ENCODE results near the gene UVRAG. TPM values are rescaled to one million over a fixed set of nuclear protein-coding genes. Genes with fewer than 3 reads are reported as not detected.
"Not testable (repeated sequence)": the region's sequence is repeated elsewhere in the genome, so short reads cannot be mapped to it uniquely, and the experiment has no call there.

UVRAG gene
- total RNA-seq, 1 donor from 2014 or later, result 13.9 TPM

DNA sequence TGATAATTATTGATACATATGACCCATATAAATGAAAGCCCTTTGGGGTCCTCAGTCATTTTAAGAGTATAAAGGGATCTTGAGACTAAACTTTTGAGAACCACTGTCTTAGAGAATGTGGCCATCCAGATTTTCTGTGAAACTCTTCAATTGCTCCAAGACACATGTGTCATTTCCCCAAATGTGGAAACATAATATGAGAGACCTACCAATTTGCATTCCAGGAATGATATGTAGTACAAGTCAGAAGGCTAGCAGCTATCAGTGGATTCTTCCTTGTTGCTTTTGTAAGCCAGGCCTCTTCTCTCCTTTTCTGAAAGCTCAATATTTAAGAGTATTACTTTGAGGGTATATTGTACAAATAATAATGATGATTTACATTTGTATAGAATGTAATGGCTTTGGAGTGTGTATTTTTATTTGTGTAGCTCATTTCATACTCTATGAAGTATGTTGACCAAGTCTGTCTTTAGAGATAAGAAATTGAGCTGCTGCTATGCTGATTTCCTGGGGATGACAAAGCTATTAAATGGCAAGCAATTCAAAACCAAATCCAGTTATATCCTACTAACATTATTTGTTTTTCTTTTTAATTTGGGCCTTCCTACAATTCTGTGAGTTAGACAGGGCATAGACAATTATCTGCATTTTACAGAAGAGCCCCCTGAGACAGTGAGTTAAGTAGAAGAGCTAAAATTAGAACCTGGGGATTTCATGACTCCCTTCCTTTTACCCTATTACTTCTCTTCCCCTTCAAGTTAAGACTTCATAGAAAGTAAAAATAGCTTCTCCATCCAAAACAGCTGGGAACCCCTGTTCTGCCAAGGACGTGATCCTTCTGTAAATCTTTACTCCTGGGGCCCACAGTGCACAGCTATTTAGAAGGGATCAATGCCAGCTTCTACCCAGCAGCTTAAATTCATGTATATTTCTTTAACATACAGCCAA is 259.4 kb downstream of the UVRAG start:
- intact Hi-C loops (cut with DNase I), result loop anchor here (2.0 kb wide), 1 partner anchor 50 kb away; no protein-coding TSS in a partner anchor
- no peak for DNase-seq (ENCODE audit: low spot score)

DNA sequence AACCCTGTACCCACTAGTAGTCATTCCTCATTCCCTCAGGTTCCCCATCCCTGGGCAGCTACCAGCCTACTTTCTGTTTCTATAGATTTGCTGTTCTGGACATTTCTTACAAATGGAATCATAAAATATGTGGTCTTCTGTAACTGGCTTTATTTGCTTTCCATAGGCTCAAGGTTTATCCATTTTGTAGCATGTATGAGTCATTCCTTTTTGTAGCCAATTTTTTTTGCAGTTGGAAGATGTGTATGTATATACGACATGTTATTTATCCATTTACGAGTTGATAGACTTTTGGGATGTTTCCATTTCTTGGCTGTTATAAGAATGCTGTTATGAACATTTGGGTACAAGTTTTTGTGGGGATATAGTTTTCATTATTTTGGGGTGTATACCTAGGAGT is 260.7 kb downstream of the UVRAG start:
- no peak for DNase-seq (ENCODE audit: low spot score)
- intact Hi-C loops (cut with DNase I), result loop anchor here (2.0 kb wide), 1 partner anchor 49 kb away; no protein-coding TSS in a partner anchor

DNA sequence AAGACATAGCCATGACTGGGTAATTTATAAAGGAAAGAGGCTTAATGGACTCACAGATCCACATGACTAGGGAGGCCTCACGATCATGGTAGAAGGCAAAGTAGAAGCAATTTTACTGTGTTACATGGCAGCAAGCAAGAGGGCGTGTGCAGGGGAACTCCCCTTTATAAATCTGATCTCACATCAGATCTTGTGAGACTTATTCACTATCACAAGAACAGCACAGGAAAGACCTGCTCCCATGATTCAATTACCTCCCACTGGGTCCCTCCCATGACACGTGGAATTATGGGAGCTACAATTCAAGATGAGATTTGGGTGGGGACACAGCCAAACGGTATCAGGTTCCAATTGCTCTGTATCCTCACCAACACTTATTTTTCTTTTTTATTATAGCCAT is 261.2 kb downstream of the UVRAG start:
- DNase-seq (ENCODE audit: low spot score); intact Hi-C loops (cut with DNase I): not testable (repeated sequence)

DNA sequence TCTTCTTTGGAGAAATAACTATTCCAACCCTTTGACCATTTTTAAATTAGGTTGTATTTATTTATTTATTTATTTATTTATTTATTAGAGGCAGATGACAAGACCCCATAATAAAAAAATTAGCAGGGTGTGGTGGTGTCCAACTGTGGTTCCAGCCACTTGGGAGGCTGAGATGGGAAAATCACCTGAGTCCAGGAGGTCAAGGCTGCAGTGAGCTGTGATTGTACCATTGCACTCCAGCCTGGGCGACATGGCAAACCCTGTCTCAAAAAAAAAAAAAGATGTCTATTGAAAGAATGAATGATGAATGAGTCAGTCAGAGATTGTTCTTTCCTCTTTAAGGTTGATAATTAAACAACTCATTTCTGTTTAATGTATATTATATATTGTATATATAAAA is 261.7 kb downstream of the UVRAG start:
- no peak for DNase-seq (ENCODE audit: low spot score)
- intact Hi-C loops (cut with DNase I), result no loop called here

DNA sequence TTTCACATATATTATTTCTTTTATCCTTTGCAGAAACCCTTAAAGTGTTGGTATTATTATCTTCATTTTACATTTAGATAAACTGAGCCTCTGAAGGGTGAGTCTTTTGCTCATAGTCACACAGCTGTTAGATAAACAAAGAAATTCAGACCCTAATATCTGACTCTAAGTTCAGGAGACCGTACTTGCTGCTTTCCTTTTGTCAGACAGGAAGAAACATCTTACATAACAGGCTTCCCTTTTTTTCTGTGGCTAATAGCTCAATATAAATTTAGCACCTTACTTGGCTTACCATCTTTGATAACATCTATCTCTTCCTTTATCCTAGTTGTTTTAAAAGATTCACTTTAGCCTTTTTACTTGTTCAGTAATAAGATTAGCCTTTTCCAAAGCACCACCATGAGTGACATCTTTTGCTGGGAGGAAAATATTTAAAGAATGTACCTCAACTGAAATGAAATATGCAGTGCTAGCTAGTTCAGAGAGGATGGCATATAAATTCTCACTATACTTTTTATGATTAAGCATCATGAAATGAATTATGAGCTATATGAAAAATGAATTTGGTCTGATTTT is 262.7 kb downstream of the UVRAG start:
- intact Hi-C loops (cut with DNase I), result no loop called here
- no peak for DNase-seq (ENCODE audit: low spot score)

DNA sequence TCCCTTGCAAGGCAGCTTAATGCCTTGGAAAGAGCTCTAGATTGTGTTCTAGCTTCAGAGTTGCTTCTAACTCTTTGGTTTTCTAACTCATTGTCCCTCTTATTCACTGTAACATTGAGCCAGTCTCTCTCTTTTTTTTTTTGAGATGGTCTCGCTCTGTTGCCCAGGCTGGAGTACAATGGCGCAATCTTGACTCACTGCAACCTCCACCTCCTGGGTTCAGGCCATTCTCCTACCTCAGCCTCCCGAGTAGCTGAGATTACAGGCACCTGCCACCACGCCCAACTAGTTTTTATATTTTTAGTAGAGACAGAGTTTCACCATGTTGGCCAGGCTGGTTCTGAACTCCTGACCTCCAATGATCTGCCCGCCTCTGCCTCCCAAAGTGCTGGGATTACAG is 266.1 kb downstream of the UVRAG start:
- DNase-seq (ENCODE audit: low spot score); intact Hi-C loops (cut with DNase I): not testable (repeated sequence)

DNA sequence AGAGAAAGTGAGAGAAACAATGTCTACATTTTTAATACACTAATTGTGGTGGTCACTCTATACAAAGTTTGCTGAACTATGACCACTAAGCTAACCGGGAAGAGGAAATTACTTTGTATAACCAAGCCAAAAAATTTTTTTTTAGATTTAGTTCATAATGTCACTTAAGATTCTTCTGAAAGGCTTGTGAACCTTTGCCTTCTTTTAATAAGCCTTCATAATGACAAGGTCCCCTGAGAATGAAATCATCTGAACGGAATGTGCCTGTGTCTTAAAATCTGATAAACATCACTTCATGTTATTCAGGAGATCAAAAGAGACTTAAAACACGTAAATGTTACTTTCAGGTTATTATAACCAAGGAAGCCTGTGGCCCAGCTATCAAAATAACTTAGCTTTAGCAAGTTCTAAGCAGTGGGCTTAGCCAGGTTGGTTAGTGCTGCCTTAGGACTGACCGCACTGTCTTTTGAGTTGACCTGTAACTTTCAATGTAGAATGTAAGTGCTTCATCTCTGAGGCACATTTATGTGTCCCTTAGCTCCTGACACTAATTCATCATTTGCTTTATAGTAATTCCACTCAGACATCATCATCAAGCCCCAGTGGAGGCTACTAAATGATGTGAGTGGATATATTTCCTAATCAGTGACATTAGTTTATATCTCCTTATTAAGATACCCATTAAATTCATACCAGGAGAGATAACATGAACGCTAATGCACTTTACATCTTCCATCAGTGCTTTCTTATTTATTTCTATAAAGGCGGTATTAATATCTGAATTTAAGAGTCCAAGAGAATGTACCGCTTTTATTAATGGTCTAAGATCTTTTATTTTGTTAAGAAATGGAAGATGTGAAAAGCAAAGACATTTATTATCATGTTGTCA is 268.8 kb downstream of the UVRAG start:
- no peak for DNase-seq (ENCODE audit: low spot score)
- intact Hi-C loops (cut with DNase I), result no loop called here

DNA sequence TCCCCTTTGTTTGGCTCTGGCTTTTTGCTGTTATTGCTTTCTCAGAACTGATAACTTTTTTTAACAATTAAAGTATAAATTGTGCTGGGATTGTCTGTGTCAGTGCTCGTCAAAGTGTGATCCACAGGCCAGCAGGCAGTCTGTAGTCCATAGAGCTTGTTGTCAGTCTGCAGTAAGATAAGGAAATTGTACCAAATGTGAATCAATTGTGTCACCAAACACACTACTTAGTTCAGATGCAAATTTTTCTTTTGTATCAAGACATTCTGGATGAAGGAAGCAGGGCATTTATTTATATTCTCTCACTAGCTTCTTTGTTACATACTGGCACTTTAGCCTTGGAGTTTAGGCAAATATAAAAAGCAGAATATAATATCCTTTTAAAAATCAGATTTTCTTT is 270.3 kb downstream of the UVRAG start:
- intact Hi-C loops (cut with DNase I), result no loop called here
- no peak for DNase-seq (ENCODE audit: low spot score)

DNA sequence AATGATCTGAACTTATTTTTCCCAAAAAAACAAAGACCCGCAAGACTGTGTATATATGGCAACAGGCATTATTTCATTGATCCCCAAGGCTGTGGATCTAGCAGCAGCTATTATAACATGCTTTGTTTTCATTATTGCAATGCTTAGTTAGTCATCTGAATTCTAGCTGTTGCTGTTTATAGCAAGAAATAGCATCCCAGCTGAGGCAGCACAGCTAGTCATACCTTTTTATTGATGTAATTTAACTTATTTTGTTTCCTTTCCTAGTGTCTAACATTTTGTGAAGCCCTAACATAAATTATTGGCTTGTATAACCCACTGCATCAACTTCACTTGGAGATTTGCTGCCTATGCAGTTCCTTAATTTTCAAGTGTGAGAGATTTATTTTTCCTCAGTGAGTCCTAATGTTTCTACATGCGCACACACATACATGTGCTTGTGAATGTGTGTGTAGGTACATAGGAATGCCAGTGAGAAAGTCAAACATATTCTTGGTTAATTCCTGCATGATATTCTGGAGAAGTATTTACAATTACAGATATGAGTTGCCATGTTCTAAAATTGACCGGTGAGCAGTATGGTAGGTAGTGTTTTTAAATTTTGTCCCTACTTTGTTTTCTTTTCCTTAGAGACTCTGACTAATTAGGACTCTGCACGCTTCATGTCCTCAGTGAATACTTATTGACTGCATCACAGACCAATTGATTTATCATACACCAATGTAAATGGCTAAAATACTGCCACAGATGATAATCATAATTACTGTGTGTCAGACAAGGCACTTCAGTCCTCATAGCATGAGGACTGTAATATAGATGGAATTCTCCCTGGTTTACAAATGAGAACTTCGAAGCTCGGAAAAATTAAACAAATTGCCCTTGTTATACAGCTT is 272.0 kb downstream of the UVRAG start:
- no peak for DNase-seq (ENCODE audit: low spot score)
- intact Hi-C loops (cut with DNase I), result no loop called here

DNA sequence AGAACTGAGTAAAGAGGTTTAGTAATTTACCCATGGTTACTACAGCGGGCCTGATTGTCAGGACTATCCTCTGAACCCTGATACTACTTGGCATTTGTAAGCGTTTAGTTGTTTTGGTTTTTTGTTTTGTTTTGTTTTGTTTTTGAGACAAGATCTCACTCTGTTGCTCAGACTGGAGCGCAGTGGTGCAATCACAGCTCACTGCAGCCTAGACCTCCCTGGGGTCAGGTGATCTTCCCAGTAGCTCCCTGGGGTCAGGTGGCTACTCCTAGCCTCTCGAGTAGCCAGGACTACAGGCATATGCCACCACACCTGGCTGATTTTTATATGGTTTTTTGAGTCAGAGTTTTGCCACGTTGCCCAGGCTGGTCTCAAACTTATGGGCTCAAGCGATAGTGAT is 272.7 kb downstream of the UVRAG start:
- intact Hi-C loops (cut with DNase I), result no loop called here
- DNase-seq (ENCODE audit: low spot score), result no peak

DNA sequence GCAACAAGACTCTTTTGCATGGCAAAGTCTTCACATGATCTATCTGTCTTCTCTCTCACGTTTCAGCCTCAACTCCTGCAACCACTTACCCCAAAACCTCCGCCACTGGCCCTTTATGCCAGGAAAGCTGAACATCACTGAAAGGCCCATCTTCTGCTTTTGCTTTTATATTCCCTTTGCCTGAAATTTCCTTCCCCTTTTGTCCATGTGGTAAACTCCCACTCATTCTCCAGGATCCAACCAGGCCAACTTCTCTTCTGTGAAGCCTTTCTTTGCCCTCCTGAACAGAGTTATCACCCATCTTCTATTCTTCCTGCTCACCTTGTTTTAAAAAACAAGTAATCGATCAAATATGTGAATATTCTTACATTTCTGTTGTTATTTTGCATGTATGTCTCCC is 273.5 kb downstream of the UVRAG start:
- DNase-seq (ENCODE audit: low spot score), result no peak
- intact Hi-C loops (cut with DNase I), result no loop called here

DNA sequence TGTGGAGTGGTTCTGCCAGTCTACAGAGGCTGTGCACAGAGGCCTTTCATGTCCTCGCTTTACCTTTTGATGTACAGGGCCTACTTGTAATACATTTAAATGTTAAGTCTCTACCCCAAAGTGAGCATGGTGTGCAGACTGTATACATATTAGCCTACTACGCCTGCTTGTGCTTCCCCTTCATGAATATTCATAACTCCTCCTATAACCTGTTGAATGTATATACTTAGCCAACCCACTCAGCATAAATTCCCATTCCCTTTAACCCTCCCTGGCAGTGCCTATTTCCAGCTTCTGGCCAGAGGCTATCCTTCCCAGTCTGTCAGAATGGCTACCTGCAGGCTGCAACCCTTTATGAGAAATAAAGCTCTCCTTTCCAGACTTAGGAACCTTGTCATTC is 275.2 kb downstream of the UVRAG start:
- intact Hi-C loops (cut with DNase I), result no loop called here
- no peak for DNase-seq (ENCODE audit: low spot score)

DNA sequence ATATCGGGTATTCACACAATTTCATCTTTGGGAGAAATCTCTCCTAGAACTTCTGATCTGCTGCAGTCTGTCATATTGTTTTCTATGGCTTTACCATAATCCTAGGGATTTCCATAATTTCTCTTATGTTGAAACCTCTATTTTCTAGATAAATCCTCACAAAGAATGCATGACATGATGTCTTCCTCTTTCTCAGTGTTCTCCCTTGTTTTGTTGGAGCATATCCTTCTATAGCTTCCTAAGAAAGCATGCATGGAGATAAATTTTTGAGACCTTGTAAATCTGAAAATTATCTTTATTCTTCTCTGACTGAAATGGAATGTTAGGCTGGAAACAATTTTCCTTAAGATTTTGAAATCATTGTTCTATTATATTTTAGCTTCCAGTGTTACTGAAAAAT is 275.8 kb downstream of the UVRAG start:
- no peak for DNase-seq (ENCODE audit: low spot score)
- intact Hi-C loops (cut with DNase I), result no loop called here

DNA sequence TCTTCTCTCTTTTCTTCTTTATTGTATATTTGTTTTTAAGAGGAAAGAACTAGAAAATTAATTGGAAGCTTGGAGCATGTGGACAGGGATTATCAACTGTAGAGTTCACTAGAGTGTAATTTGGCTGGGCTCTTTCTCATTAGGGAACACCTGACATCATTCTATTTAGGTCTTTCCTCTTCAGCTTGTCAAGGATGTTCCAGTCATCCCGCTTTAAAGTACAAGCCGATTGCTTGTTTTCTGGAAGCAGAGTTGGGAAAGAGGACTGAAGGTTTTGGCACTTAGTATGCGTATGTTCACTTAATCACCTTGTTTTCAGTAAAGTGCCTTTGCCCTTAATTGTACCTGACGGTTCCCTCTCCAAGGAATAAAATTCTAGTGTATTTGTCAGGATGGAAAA is 279.7 kb downstream of the UVRAG start:
- intact Hi-C loops (cut with DNase I), result no loop called here
- no peak for DNase-seq (ENCODE audit: low spot score)

DNA sequence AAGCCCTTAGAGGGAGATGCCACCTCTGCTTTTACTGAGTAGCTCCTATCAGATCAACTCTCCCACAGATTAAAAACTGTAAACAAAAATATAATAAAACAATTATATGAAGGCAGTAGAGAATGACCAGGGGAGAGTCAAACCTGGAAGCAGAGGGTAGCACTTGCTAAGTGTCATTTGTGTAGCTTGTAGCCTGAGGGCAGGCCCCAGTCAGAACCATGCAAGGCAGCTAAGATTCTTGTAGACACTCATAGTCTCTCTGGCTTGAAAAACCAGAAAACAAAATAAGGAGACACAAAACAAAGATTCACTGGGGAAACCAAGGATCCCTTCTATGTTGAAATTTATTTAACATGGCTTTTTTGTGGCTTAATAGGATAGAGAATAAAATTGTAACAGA is 280.9 kb downstream of the UVRAG start:
- intact Hi-C loops (cut with DNase I), result no loop called here
- no peak for DNase-seq (ENCODE audit: low spot score)

DNA sequence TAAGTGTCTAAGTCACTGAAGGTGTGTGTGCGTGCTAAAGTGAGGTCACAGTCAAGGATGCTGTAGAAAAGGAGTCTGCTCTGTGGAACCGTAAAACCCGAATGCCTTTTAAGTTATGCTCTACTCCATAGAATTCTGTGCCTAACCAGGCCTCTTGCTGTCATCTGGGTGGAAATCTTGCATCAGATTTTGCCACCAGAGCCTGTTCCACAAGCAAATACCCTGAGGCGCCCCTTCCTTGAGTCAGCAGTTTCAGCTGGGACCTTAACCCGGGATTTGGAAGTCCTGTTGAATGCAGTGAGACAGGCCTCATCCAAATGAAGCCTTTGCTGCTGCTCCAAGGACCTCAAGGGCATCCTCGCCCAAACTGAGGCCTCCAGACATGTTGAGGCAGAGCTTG is 281.5 kb downstream of the UVRAG start:
- DNase-seq (ENCODE audit: low spot score), result no peak
- intact Hi-C loops (cut with DNase I), result no loop called here

DNA sequence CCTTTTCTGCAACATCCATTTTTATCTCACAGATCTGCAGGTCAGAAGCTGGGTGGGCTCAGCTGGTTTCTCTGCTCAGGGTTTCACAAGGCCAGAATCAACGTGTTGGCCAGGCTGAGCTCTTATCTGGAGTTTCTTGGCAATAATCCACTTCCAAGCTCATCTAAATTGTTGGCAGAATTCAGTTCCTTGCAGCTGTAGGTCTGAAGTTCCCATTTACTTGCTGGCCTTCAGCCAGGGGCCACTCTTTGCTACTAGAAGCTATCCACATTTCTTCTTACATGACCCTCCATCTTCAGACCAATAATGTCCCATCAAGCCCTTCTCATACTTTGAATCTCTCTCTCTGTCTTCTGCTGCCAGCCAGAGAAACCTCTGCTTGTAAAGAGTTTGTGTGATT is 287.8 kb downstream of the UVRAG start:
- no peak for DNase-seq (ENCODE audit: low spot score)
- intact Hi-C loops (cut with DNase I), result no loop called here

DNA sequence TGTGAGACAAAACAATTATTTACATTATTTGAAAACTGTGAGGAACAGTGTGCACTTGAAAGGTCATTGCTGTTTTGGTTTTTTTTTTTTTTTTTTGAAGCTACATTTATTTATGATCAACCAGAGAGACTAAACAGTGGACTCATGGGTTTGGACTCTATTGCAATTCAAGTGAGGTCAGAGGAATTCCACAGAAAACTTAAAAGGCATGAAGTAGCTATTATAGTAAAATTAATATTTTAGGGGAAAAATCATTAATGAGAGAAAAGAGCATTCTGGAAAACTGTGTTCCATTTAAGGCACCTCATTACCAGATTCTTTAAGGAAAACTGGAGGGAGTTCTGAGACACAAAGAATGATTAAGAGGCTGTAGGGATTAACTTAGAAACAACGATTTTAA is 288.4 kb downstream of the UVRAG start:
- intact Hi-C loops (cut with DNase I), result no loop called here
- no peak for DNase-seq (ENCODE audit: low spot score)

DNA sequence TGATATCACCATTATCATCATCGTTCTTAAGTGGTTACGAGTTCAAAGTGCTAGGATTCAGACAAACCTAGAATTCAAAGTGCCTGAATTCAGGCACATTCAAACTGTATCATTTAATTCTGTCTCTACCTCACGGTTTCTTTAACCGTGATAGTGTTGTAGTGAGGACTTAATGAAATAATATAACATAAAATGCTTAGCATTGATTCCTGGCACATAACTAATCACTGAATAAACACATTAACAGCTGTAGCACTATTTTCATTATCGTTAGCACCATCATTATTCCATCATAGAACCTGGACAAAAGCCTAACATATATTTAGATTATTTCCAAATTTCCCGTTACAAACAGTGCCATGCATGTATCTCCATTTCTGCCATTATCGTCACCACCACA is 289.3 kb downstream of the UVRAG start:
- intact Hi-C loops (cut with DNase I), result no loop called here

More for the DNA sequence above, 289.3 kb downstream of the UVRAG start:
- no peak for DNase-seq (ENCODE audit: low spot score)

All from cardiac septum (tissue), 1 donor.